ENCODE data around the gene F8.

GRCh38 chrX:154855256-154855655, 167.3 kb downstream of the F8 start:
- TF ChIP-seq CTCF (conservative IDR thresholded peaks at IDR 0.05; ENCODE audit: low read length), result no peak
- no peak for TF ChIP-seq EZH2phosphoT487 (IDR thresholded peaks at IDR 0.05; ENCODE audit: borderline replicate concordance)
